SK-N-MC (cell line): Measurements from ENCODE around the gene OTP.
"Not testable (repeated sequence)": the region's sequence is repeated elsewhere in the genome, so short reads cannot be mapped to it uniquely, and the experiment has no call there.

Experiments
- EZH2 ChIP-seq: fragments of 200-600 bp; sonication (generic); IDR thresholded peaks from one replicate; pipeline ENCODE4 v1.6.1; 2017; ENCODE audit warnings: antibody characterized with exemption
- POLR2AphosphoS5 ChIP-seq: IDR thresholded peaks from 2 replicates; pipeline ENCODE4 v1.6.1; 2012; ENCODE audit warnings: mild to moderate bottlenecking, low read depth, low read length, borderline replicate concordance

GRCh38 chr5:77582143-77582542 is 56.4 kb downstream of the OTP start:
- not testable (repeated sequence) for TF ChIP-seq EZH2, POLR2AphosphoS5
